SK-N-MC (cell line): ENCODE data around the gene UBAP1.

Source experiments
- EZH2 ChIP-seq: fragments of 200-600 bp; sonication (generic); IDR thresholded peaks from one replicate; pipeline ENCODE4 v1.6.1; 2017; ENCODE audit warnings: antibody characterized with exemption
- FOXP2 ChIP-seq: optimal IDR thresholded peaks from 2 replicates; pipeline ENCODE3; 2011; ENCODE audit warnings: mild to moderate bottlenecking, moderate library complexity; ENCODE audit not compliant: insufficient read depth; ENCODE audit errors: extremely low read length, control extremely low read depth
- POLR2AphosphoS5 ChIP-seq: IDR thresholded peaks from 2 replicates; pipeline ENCODE4 v1.6.1; 2012; ENCODE audit warnings: mild to moderate bottlenecking, low read depth, low read length, borderline replicate concordance

GRCh38 chr9:34169125-34169524 lies 9.7 kb upstream of the UBAP1 start:
- no peak for TF ChIP-seq EZH2
- no peak for TF ChIP-seq POLR2AphosphoS5
- TF ChIP-seq FOXP2 = no peak
